ENCODE results near the gene TMEFF1. TPM values are rescaled to one million over a fixed set of nuclear protein-coding genes. Genes with fewer than 3 reads are reported as not detected.

TMEFF1 gene
- total RNA-seq, 3 donors from 2014 or later = 0.38 to 0.98 TPM; not detected in 1

DNA sequence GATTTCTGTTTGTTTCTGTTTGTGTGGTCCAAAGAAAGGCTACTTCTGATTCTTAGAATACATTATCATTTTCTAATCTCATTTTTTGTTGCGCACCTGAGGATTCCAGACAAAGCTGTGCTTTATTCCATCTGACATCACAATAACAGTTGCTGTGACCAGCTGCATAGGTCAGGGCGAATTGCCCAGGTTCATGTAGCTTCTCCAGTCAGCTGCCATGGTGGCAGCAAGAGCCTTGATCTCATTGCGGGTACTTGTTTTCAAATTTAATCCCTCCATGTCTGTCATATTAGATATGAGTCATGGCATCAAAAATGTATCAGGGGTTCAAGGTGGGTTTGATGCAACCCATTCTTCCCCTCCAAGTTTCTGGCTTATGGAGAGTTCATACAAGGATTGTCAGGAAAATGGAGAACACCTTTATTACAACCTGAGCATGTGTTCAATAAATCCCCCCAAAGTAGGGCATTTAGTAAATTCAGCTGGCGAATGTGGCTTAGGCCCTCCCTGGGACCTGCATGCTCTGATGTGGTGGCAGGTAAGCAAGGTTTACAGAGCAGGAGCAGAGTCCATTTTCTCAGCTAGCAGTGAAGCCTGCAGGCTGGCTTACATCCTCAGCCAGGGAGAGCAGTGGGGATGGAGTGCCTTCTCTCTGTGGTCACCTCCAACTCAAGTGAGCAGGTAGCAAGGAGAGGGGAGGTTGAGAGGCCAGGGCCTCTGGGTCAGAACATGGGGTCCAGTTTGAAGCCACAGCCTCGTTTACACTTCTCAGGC lies 118.9 kb downstream of the TMEFF1 start:
- ATAC-seq (no peak), DNase-seq (no peak)
- Histone ChIP-seq H3K9me3 (no peaks in the 10 kb centered on the region), H3K4me1 (ENCODE audit: low read depth) (no peaks in the 10 kb centered on the region), H3K36me3 (ENCODE audit: low read depth) (no peaks in the 10 kb centered on the region), H3K4me3 (no peak overlapping the region)
- no peak for TF ChIP-seq CTCF (IDR thresholded peaks at IDR 0.05)
- intact Hi-C loops (cut with DNase I, micrococcal nuclease) = loop anchor here in 1 of 2 donors (10.0 kb wide), 1 partner anchor 147 kb away; no protein-coding TSS in a partner anchor

DNA sequence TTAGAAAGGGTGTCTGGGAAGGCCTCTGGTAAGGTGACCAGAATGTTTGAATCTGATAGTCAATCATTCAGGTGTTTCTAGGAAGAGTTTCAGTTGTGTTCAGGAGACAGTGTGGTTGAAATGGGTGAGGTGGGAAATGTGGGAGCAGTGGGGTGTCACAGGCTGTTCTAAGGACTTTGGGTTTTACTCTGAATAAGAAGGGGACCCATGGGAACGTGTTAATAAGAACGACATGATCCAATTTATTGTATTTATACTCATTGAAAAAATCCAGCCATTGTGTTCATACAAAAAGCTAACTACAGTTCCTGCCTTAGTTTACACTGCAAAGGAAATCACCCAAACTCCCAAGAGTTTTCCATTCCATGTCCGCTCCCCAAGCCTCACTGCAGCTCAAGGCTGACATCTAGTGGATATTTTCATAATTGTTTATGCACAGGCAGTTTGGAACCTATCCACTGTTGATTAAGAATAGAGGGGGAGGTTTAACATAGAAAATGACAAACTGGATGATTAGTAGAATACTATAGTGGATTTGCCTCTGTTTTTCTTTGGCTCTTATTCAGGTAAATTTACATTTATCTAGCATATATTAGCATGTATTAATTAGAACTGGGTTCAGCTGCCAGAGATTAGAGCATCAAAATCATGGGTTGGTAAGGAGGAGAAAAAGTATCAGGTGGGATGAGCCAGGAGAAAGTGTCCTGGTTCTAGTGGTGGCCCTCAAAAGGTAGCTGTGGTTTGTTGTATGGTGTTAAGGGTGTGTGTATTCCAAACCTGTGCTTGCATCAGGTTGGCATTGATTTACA lies 122.6 kb downstream of the TMEFF1 start:
- intact Hi-C loops (cut with DNase I, micrococcal nuclease) = loop anchor here in 1 of 2 donors (10.0 kb wide), 1 partner anchor 151 kb away; no protein-coding TSS in a partner anchor
- ATAC-seq (peak; percentile 44), DNase-seq (peak in 1 of 3 donors; percentile 55)
- H3K9me3 ChIP-seq = no peaks in the 10 kb centered on the region
- peaks cover 4% of the 10 kb centered on the region for H3K4me1 ChIP-seq (ENCODE audit: low read depth)
- peak; percentile 44 for TF ChIP-seq CTCF (IDR thresholded peaks at IDR 0.05)
- no peak overlapping the region for H3K4me3 ChIP-seq
- no peaks in the 10 kb centered on the region for H3K36me3 ChIP-seq (ENCODE audit: low read depth)

- DNase-seq = no peak
- intact Hi-C loops (cut with DNase I, micrococcal nuclease) = loop anchor here in 1 of 2 donors (10.0 kb wide), 1 partner anchor 152 kb away; no protein-coding TSS in a partner anchor
Measured at GRCh38 chr9:100597236-100597635, 124.3 kb downstream of the TMEFF1 start.

GRCh38 chr9:100598641-100599145 lies 125.7 kb downstream of the TMEFF1 start:
- ATAC-seq (peak; percentile 93), DNase-seq (peak; percentile 89 to 92 (median 90))
- Histone ChIP-seq H3K4me1 (ENCODE audit: low read depth) (peaks cover 4% of the 10 kb centered on the region), H3K9me3 (no peaks in the 10 kb centered on the region), H3K36me3 (ENCODE audit: low read depth) (no peaks in the 10 kb centered on the region), H3K4me3 (peak overlapping the region; percentile 9)
- intact Hi-C loops (cut with DNase I, micrococcal nuclease) = loop anchor here in 1 of 2 donors (10.0 kb wide), 1 partner anchor 154 kb away; no protein-coding TSS in a partner anchor
- no peak for TF ChIP-seq CTCF (IDR thresholded peaks at IDR 0.05)

More at GRCh38 chr9:100597236-100597635, 124.3 kb downstream of the TMEFF1 start:
- no peak for ATAC-seq
- no peaks in the 10 kb centered on the region for H3K36me3 ChIP-seq (ENCODE audit: low read depth)
- no peak for TF ChIP-seq CTCF (IDR thresholded peaks at IDR 0.05)
- peaks cover 4% of the 10 kb centered on the region for H3K4me1 ChIP-seq (ENCODE audit: low read depth)
- H3K4me3 ChIP-seq = no peak overlapping the region
- no peaks in the 10 kb centered on the region for H3K9me3 ChIP-seq

DNA sequence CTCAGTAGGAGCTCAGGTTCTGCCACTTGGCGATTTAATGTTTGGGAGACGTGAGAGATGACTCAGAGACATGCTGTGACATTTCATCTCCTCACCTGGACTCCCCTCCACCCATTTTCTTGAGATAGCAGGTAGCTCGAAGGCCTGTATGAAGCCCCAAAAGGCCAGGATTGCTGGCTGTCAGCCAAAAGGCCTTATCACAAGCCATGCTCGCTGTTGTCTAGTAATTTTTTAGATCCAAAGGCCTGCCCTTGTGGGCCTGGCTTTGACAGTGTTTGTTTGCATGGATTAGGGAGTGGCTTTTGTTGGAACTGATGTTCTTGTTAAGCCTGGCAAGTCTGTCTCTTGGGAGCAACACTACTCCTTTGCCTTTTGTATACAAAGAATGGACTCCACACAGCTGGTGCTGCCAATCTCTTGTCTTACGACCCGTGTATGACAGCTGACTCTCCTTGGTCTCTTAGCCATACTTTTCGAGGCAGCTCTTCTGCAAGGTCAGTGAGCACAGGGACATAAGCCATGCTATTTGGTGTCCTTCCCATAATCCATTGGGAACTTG lies 127.7 kb downstream of the TMEFF1 start:
- intact Hi-C loops (cut with DNase I, micrococcal nuclease) = no loop called here
- Histone ChIP-seq H3K36me3 (ENCODE audit: low read depth) (no peaks in the 10 kb centered on the region), H3K4me1 (ENCODE audit: low read depth) (peaks cover 4% of the 10 kb centered on the region), H3K4me3 (no peak overlapping the region), H3K9me3 (no peaks in the 10 kb centered on the region)
- TF ChIP-seq CTCF (IDR thresholded peaks at IDR 0.05) = no peak
- no peak for DNase-seq
- no peak for ATAC-seq
